PC-9 (cell line): Measurements from ENCODE around the gene KRT12.

Experiments used
- CTCF ChIP-seq: fragments of 200-600 bp; sonication (generic); conservative IDR thresholded peaks from 2 replicates; pipeline ENCODE4 v1.6.1; 2017; ENCODE audit warnings: mixed run types, antibody characterized with exemption, mild to moderate bottlenecking, moderate library complexity
- EZH2 ChIP-seq: fragments of 200-600 bp; sonication (generic); IDR thresholded peaks from 2 replicates; pipeline ENCODE4 v1.8.0; 2017; ENCODE audit warnings: antibody characterized with exemption, low read depth

- TF ChIP-seq CTCF (no peak), EZH2 (no peak)
These were observed 12.0 kb upstream of the KRT12 start for GRCh38 chr17:40879026-40879425.
